GM18858 (cell line): Measurements from ENCODE around the gene RSPO4.
"Not testable (repeated sequence)": the region's sequence is repeated elsewhere in the genome, so short reads cannot be mapped to it uniquely, and the experiment has no call there.

ENCODE experiments used
- ATAC-seq: cut with Tn5 transposase; IDR thresholded peaks from one replicate; pipeline ENCODE4 v1.9.1; 2021; ENCODE audit not compliant: unreplicated experiment

Gene RSPO4

GRCh38 chr20:1001911-1002681 lies at the start of gene RSPO4:
Gene RSPO4, minus strand, starts transcription at chr20:1002311. Its CDS starts 147 bp downstream, at chr20:1002164.
- no peak for ATAC-seq

- no peak for ATAC-seq
Measured at GRCh38 chr20:1050440-1050839, 48.3 kb upstream of the RSPO4 start.

- ATAC-seq, result no peak
Measured at GRCh38 chr20:1045860-1046418, 43.8 kb upstream of the RSPO4 start.

- ATAC-seq, result no peak
Measured at GRCh38 chr20:1041845-1042390, 39.8 kb upstream of the RSPO4 start.

- no peak for ATAC-seq
Measured at GRCh38 chr20:1038205-1038604, 36.1 kb upstream of the RSPO4 start.

GRCh38 chr20:1037039-1037438 lies 34.9 kb upstream of the RSPO4 start:
- ATAC-seq, result no peak

GRCh38 chr20:1035466-1035865 lies 33.4 kb upstream of the RSPO4 start:
- ATAC-seq, result no peak

GRCh38 chr20:1034415-1034789 lies 32.3 kb upstream of the RSPO4 start:
- no peak for ATAC-seq

- no peak for ATAC-seq
Measured at GRCh38 chr20:1033751-1034414, 31.8 kb upstream of the RSPO4 start.

GRCh38 chr20:1029980-1030379 lies 27.9 kb upstream of the RSPO4 start:
- no peak for ATAC-seq

GRCh38 chr20:1026214-1026613 lies 24.1 kb upstream of the RSPO4 start:
- not testable (repeated sequence) for ATAC-seq

GRCh38 chr20:1022871-1023270 lies 20.8 kb upstream of the RSPO4 start:
- no peak for ATAC-seq

GRCh38 chr20:1020614-1021013 lies 18.5 kb upstream of the RSPO4 start:
- ATAC-seq, result no peak

- ATAC-seq, result no peak
Measured at GRCh38 chr20:1019344-1019743, 17.2 kb upstream of the RSPO4 start.

- no peak for ATAC-seq
Measured at GRCh38 chr20:1017677-1018076, 15.6 kb upstream of the RSPO4 start.

- ATAC-seq, result no peak
Measured at GRCh38 chr20:1015181-1015580, 13.1 kb upstream of the RSPO4 start.

- no peak for ATAC-seq
Measured at GRCh38 chr20:1014471-1014870, 12.4 kb upstream of the RSPO4 start.

GRCh38 chr20:1013566-1014340 lies 11.6 kb upstream of the RSPO4 start:
- ATAC-seq, result no peak

GRCh38 chr20:1012359-1013168 lies 10.5 kb upstream of the RSPO4 start:
- no peak for ATAC-seq

- ATAC-seq, result no peak
Measured at GRCh38 chr20:1010659-1011058, 8.5 kb upstream of the RSPO4 start.
